ENCODE results near the gene GCA. TPM values are rescaled to one million over a fixed set of nuclear protein-coding genes. Genes with fewer than 3 reads are reported as not detected.

The GCA gene
- total RNA-seq, 1 donor from 2014 or later: 13.5 TPM

- H3K4me3 ChIP-seq: no peak overlapping the region
- intact Hi-C loops (cut with DNase I): no loop called here
- no peaks in the 10 kb centered on the region for H3K4me1 ChIP-seq
- H3K27me3 ChIP-seq: no peaks in the 10 kb centered on the region
- no peak for TF ChIP-seq POLR2AphosphoS5 (IDR thresholded peaks at IDR 0.05; ENCODE audit: insufficient read depth in 1 of 2, low read depth in 1 of 2)
- no peak for TF ChIP-seq POLR2A (IDR thresholded peaks at IDR 0.05)
- TF ChIP-seq, protein P1, sequence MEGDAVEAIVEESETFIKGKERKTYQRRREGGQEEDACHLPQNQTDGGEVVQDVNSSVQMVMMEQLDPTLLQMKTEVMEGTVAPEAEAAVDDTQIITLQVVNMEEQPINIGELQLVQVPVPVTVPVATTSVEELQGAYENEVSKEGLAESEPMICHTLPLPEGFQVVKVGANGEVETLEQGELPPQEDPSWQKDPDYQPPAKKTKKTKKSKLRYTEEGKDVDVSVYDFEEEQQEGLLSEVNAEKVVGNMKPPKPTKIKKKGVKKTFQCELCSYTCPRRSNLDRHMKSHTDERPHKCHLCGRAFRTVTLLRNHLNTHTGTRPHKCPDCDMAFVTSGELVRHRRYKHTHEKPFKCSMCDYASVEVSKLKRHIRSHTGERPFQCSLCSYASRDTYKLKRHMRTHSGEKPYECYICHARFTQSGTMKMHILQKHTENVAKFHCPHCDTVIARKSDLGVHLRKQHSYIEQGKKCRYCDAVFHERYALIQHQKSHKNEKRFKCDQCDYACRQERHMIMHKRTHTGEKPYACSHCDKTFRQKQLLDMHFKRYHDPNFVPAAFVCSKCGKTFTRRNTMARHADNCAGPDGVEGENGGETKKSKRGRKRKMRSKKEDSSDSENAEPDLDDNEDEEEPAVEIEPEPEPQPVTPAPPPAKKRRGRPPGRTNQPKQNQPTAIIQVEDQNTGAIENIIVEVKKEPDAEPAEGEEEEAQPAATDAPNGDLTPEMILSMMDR (IDR thresholded peaks at IDR 0.05): no peak
- DNase-seq (ENCODE audit: extremely low spot score in 2 of 2): no peak
- no peak overlapping the region for H3K27ac ChIP-seq
- no peaks in the 10 kb centered on the region for H3K9me3 ChIP-seq
- H3K36me3 ChIP-seq: no peaks in the 10 kb centered on the region
These were observed 6.1 kb upstream of the GCA start for GRCh38 chr2:162337868-162338267.

GRCh38 chr2:162340822-162341221 is 3.1 kb upstream of the GCA start:
- Histone ChIP-seq H3K36me3 (no peaks in the 10 kb centered on the region), H3K4me1 (peaks cover 6% of the 10 kb centered on the region), H3K9me3 (no peaks in the 10 kb centered on the region), H3K4me3 (no peak overlapping the region), H3K27ac (no peak overlapping the region), H3K27me3 (no peaks in the 10 kb centered on the region)
- intact Hi-C loops (cut with DNase I): no loop called here
- DNase-seq (ENCODE audit: extremely low spot score in 2 of 2): no peak
- TF ChIP-seq, protein P1 (IDR thresholded peaks at IDR 0.05): no peak
- TF ChIP-seq POLR2A (IDR thresholded peaks at IDR 0.05) (no peak), POLR2AphosphoS5 (IDR thresholded peaks at IDR 0.05; ENCODE audit: insufficient read depth in 1 of 2, low read depth in 1 of 2) (no peak)

- no peak overlapping the region for H3K27ac ChIP-seq
- H3K9me3 ChIP-seq: no peaks in the 10 kb centered on the region
- no peak for DNase-seq (ENCODE audit: extremely low spot score in 2 of 2)
- TF ChIP-seq, protein P1 (IDR thresholded peaks at IDR 0.05): no peak
- TF ChIP-seq POLR2AphosphoS5 (IDR thresholded peaks at IDR 0.05; ENCODE audit: insufficient read depth in 1 of 2, low read depth in 1 of 2) (no peak), POLR2A (IDR thresholded peaks at IDR 0.05) (no peak)
- intact Hi-C loops (cut with DNase I): no loop called here
- no peaks in the 10 kb centered on the region for H3K36me3 ChIP-seq
- peaks cover 6% of the 10 kb centered on the region for H3K4me1 ChIP-seq
- no peak overlapping the region for H3K4me3 ChIP-seq
- no peaks in the 10 kb centered on the region for H3K27me3 ChIP-seq
These were observed 1.6 kb upstream of the GCA start for GRCh38 chr2:162342321-162342720.

DNA sequence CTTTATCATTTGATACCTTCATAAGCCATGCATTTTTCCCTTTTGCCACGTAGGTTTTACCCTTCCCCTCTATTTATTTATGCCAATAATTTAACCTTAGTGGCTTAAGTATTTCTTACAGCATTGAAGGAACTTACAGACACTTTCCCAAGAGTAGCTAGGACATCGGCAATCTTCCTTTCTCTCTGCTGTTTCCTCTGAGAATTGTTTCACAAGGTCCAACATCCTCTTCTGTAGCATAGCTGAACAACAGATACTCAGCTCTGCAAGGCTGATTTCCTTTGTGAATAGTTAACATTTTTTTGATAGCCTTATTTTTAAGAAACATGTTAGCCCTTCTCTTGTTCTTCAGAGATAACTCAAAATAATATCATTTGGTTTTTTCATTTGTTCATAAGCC is 1.1 kb upstream of the GCA start:
- intact Hi-C loops (cut with DNase I): no loop called here
- Histone ChIP-seq H3K4me1 (peaks cover 6% of the 10 kb centered on the region), H3K27me3 (no peaks in the 10 kb centered on the region), H3K27ac (no peak overlapping the region), H3K9me3 (no peaks in the 10 kb centered on the region), H3K36me3 (no peaks in the 10 kb centered on the region), H3K4me3 (no peak overlapping the region)
- DNase-seq (ENCODE audit: extremely low spot score in 2 of 2): no peak
- no peak for TF ChIP-seq POLR2AphosphoS5 (IDR thresholded peaks at IDR 0.05; ENCODE audit: insufficient read depth in 1 of 2, low read depth in 1 of 2)
- no peak for TF ChIP-seq POLR2A (IDR thresholded peaks at IDR 0.05)
- TF ChIP-seq, protein P1 (IDR thresholded peaks at IDR 0.05): no peak

- intact Hi-C loops (cut with DNase I): no loop called here
- Histone ChIP-seq H3K36me3 (no peaks in the 10 kb centered on the region), H3K4me3 (peak overlapping the region; percentile 64 to 83), H3K27me3 (no peaks in the 10 kb centered on the region), H3K9me3 (no peaks in the 10 kb centered on the region), H3K27ac (no peak overlapping the region), H3K4me1 (peaks cover 6% of the 10 kb centered on the region)
- no peak for TF ChIP-seq POLR2A (IDR thresholded peaks at IDR 0.05)
- DNase-seq (ENCODE audit: extremely low spot score in 2 of 2): no peak
These were observed 474 bp upstream of the GCA start for GRCh38 chr2:162343492-162343823.

GRCh38 chr2:162344617-162344950 is 652 bp downstream of the GCA start:
- H3K4me3 ChIP-seq: peak overlapping the region; percentile 64 to 83
- no peaks in the 10 kb centered on the region for H3K9me3 ChIP-seq
- intact Hi-C loops (cut with DNase I): no loop called here
- H3K27ac ChIP-seq: peak overlapping the region; percentile 55
- peaks cover 6% of the 10 kb centered on the region for H3K4me1 ChIP-seq
- no peaks in the 10 kb centered on the region for H3K27me3 ChIP-seq
- TF ChIP-seq, protein P1 (IDR thresholded peaks at IDR 0.05): no peak
- TF ChIP-seq POLR2AphosphoS5 (IDR thresholded peaks at IDR 0.05; ENCODE audit: insufficient read depth in 1 of 2, low read depth in 1 of 2) (no peak), POLR2A (IDR thresholded peaks at IDR 0.05) (no peak)
- H3K36me3 ChIP-seq: no peaks in the 10 kb centered on the region
- DNase-seq (ENCODE audit: extremely low spot score in 2 of 2): no peak

Measured in vagina (tissue), 2 donors.